ENCODE data around the gene PHGDH.

The PHGDH gene

DNA sequence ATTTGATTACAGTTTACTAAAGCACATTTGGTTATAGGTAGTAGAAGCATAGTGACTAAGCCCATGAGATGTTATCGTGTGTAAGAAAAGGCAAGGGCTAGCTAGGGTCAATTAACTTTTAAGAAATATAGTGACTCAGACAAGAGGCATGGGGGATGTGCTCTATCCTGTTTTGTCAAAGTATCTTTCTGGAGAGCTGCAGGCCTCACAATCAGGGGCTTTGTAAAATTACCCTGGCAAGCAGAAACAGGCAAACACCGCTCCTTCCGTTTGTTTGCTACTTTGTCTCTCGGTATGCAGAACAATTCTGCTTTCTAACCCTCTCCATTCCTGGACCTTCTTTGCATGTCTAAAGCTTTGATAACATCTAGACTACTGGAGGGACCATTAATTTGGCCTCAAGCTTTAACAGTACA lies 37.6 kb upstream of the PHGDH start:
- H3K4me2 ChIP-seq (ENCODE audit: low read length), result no peak overlapping the region

GRCh38 chr1:119674835-119675289 lies 36.9 kb upstream of the PHGDH start:
- Histone ChIP-seq H3K27ac (ENCODE audit: low read depth, low read length, poor library complexity, severe bottlenecking) (no peak overlapping the region), H3K9me3 (ENCODE audit: low read length) (no peaks in the 10 kb centered on the region), H2AFZ (ENCODE audit: low read length) (no peak overlapping the region), H3K9me2 (ENCODE audit: low read depth, low read length) (no peaks in the 10 kb centered on the region), H3K4me3 (ENCODE audit: low read depth, low read length, poor library complexity, severe bottlenecking) (no peak overlapping the region), H3K27me3 (ENCODE audit: insufficient read depth, low read length) (0 out of 2 replicates have a peak, but pooled peaks cover 3% of the 10 kb centered on the region), H3K4me2 (ENCODE audit: low read length) (no peak overlapping the region), H3K4me1 (ENCODE audit: insufficient read depth, low read length, severe bottlenecking) (no peaks in the 10 kb centered on the region), H4K20me1 (ENCODE audit: insufficient read depth, low read length) (no peaks in the 10 kb centered on the region), H3K36me3 (ENCODE audit: insufficient read depth, low read length) (no peaks in the 10 kb centered on the region), H3K79me2 (ENCODE audit: insufficient read depth, low read length) (no peaks in the 10 kb centered on the region), H3F3A (ENCODE audit: insufficient read depth, low read length) (no peaks in the 10 kb centered on the region), H3K9ac (ENCODE audit: low read length) (no peak overlapping the region)
- TF ChIP-seq, protein P1, sequence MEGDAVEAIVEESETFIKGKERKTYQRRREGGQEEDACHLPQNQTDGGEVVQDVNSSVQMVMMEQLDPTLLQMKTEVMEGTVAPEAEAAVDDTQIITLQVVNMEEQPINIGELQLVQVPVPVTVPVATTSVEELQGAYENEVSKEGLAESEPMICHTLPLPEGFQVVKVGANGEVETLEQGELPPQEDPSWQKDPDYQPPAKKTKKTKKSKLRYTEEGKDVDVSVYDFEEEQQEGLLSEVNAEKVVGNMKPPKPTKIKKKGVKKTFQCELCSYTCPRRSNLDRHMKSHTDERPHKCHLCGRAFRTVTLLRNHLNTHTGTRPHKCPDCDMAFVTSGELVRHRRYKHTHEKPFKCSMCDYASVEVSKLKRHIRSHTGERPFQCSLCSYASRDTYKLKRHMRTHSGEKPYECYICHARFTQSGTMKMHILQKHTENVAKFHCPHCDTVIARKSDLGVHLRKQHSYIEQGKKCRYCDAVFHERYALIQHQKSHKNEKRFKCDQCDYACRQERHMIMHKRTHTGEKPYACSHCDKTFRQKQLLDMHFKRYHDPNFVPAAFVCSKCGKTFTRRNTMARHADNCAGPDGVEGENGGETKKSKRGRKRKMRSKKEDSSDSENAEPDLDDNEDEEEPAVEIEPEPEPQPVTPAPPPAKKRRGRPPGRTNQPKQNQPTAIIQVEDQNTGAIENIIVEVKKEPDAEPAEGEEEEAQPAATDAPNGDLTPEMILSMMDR (IDR thresholded peaks at IDR 0.05; ENCODE audit: low read length), result no peak
- TF ChIP-seq EZH2 (IDR thresholded peaks at IDR 0.05; ENCODE audit: borderline replicate concordance, low read length), result no peak

More for the DNA sequence above, 37.6 kb upstream of the PHGDH start:
- Histone ChIP-seq H3K27ac (ENCODE audit: low read depth, low read length, poor library complexity, severe bottlenecking) (no peak overlapping the region), H3F3A (ENCODE audit: insufficient read depth, low read length) (no peaks in the 10 kb centered on the region), H3K9ac (ENCODE audit: low read length) (no peak overlapping the region), H3K36me3 (ENCODE audit: insufficient read depth, low read length) (no peaks in the 10 kb centered on the region), H4K20me1 (ENCODE audit: insufficient read depth, low read length) (no peaks in the 10 kb centered on the region), H3K4me1 (ENCODE audit: insufficient read depth, low read length, severe bottlenecking) (no peaks in the 10 kb centered on the region), H3K4me3 (ENCODE audit: low read depth, low read length, poor library complexity, severe bottlenecking) (no peak overlapping the region), H3K9me3 (ENCODE audit: low read length) (no peaks in the 10 kb centered on the region), H3K79me2 (ENCODE audit: insufficient read depth, low read length) (no peaks in the 10 kb centered on the region), H2AFZ (ENCODE audit: low read length) (no peak overlapping the region), H3K9me2 (ENCODE audit: low read depth, low read length) (no peaks in the 10 kb centered on the region), H3K27me3 (ENCODE audit: insufficient read depth, low read length) (0 out of 2 replicates have a peak, but pooled peaks cover 3% of the 10 kb centered on the region)
- TF ChIP-seq, protein P1 (IDR thresholded peaks at IDR 0.05; ENCODE audit: low read length), result no peak
- no peak for TF ChIP-seq EZH2 (IDR thresholded peaks at IDR 0.05; ENCODE audit: borderline replicate concordance, low read length)

DNA sequence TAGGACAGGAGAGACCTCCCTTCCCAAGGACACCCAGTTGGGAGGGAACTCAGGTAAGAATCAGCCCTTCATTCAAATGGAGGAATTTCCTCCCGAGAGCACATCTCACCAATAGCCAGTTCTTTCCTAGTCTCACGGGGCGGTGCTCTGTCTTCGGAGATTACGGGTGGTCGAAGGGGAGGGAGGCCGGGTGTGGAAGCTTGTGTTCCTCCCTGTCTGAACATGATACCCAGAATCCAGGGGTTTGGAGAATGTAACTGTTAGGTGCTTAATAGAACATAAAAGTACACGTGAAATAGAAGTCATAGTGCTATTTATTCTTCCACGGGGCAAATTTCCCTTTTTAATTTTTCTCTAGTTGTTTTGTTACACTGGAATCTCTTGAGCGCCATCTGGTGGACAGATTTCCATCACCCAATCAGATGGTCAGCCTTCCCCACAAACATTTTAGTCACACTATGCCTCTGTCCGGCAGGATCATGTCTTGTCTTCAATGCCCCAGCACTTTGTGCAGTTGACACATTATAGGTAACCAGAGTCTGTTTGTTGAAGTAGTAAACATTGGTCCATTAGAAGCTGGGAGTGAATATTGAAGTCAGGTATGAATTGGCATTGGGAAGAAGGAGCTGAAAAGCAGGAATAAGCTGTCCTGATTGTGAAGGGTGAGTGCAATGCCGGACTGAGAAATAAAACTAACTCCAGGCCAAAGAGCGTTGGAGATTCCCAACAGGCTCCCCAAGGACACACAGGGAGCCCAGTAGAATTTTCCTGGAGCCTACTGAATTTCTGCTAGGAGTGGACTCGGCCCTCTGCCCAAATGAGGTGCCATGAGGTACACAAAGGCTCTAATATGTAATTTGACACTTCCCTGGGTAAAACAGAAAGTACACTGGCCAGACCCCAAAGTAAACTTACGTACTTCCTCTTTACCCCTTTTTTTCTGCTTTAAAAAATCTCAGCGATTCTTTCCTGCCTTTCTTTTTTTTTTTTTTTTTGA lies 36.1 kb upstream of the PHGDH start:
- Histone ChIP-seq H3K4me3 (ENCODE audit: low read depth, low read length, poor library complexity, severe bottlenecking) (no peak overlapping the region), H3K4me1 (ENCODE audit: insufficient read depth, low read length, severe bottlenecking) (no peaks in the 10 kb centered on the region), H3F3A (ENCODE audit: insufficient read depth, low read length) (no peaks in the 10 kb centered on the region), H3K79me2 (ENCODE audit: insufficient read depth, low read length) (no peaks in the 10 kb centered on the region), H3K27me3 (ENCODE audit: insufficient read depth, low read length) (0 out of 2 replicates have a peak, but pooled peaks cover 3% of the 10 kb centered on the region), H4K20me1 (ENCODE audit: insufficient read depth, low read length) (no peaks in the 10 kb centered on the region), H2AFZ (ENCODE audit: low read length) (no peak overlapping the region), H3K9me3 (ENCODE audit: low read length) (no peaks in the 10 kb centered on the region), H3K4me2 (ENCODE audit: low read length) (no peak overlapping the region), H3K36me3 (ENCODE audit: insufficient read depth, low read length) (no peaks in the 10 kb centered on the region), H3K9ac (ENCODE audit: low read length) (no peak overlapping the region), H3K27ac (ENCODE audit: low read depth, low read length, poor library complexity, severe bottlenecking) (no peak overlapping the region), H3K9me2 (ENCODE audit: low read depth, low read length) (no peaks in the 10 kb centered on the region)
- TF ChIP-seq, protein P1 (IDR thresholded peaks at IDR 0.05; ENCODE audit: low read length), result peak; percentile 85
- no peak for TF ChIP-seq EZH2 (IDR thresholded peaks at IDR 0.05; ENCODE audit: borderline replicate concordance, low read length)

All from OCI-LY1 (cell line).